ENCODE data around the gene GUCA2B.

DNA sequence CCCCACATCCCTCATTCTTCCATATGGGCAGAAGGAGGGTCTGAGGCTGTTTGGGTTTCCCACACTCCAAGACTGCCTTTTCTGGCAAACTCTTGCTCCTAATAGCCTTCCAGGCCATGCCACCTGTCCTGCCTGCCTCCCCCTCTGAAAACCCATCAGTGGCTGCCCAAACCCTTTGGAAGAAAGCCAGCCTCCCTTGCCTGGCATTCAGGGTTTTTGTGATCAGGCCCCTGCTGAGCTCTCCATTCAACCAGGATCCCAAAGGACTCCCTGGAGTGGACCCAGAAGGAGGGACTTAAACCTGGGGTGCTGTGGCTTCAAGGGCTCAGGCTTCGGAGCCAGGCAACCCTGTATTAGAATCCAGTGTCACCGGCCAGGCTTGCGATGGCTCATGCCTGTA is 15.6 kb downstream of the GUCA2B start:
- no peak for TF ChIP-seq CTCF (IDR thresholded peaks at IDR 0.05)
- no peak for TF ChIP-seq POLR2A (IDR thresholded peaks at IDR 0.05)

All from uterus (tissue), 2 donors.